Raji (cell line): ENCODE results near the gene TMA16.

Experiments used
- POLR2A ChIP-seq: IDR thresholded peaks from 2 replicates; pipeline ENCODE4 v1.6.1; 2011; ENCODE audit warnings: low read depth, low read length, control low read depth; ENCODE audit not compliant: insufficient read depth

Gene TMA16

DNA sequence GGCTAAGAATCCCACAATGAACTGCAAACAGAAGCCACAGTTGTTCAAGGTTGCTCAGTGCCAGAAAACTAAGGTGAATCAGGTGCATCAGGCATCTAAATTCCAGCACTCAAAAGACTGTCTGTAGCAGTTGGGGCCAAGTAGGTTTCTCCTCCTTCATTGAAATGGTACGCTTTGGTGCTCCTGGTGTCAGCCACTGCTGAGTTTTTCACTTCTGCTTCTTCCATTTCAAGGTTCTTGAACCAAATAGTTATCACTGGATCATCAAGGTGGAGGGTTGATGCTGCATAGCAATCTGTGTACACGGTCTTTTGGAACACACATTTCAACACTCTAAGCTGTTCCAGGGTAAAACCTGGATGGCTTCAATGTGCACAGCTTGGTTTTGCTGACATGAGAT is 74.4 kb downstream of the TMA16 start:
- TF ChIP-seq POLR2A, result no peak
